Activated T-cell treated with anti-CD3 and anti-CD28 coated beads for 4 hours (primary cell): ENCODE measurements around the gene SERINC2.

ENCODE experiments used
- DNase-seq: peaks from one replicate; pipeline ENCODE4 v3.0.0-alpha.2; 2020

The SERINC2 gene

GRCh38 chr1:31412732-31413404 is at the start of gene SERINC2:
Gene SERINC2 (plus strand): TSS chr1:31413213. CDS start chr1:31413266, 53 bp downstream.
- DNase-seq: no peak

- DNase-seq: no peak
Measured at GRCh38 chr1:31364561-31365250, 48.3 kb upstream of the SERINC2 start.

- no peak for DNase-seq
Measured at GRCh38 chr1:31366796-31367195, 46.2 kb upstream of the SERINC2 start.

GRCh38 chr1:31368611-31369107 is 44.4 kb upstream of the SERINC2 start:
- no peak for DNase-seq

GRCh38 chr1:31370021-31370420 is 43.0 kb upstream of the SERINC2 start:
- DNase-seq: no peak

GRCh38 chr1:31370565-31370964 is 42.4 kb upstream of the SERINC2 start:
- DNase-seq: no peak

- no peak for DNase-seq
Measured at GRCh38 chr1:31371121-31371959, 41.7 kb upstream of the SERINC2 start.

- DNase-seq: no peak
Measured at GRCh38 chr1:31372051-31372450, 41.0 kb upstream of the SERINC2 start.

- DNase-seq: no peak
Measured at GRCh38 chr1:31372751-31373055, 40.3 kb upstream of the SERINC2 start.

GRCh38 chr1:31373056-31373896 is 39.7 kb upstream of the SERINC2 start, which contains the start of gene FABP3:
Gene FABP3 (minus strand): TSS chr1:31373076. CDS start chr1:31373014, 62 bp downstream.
- DNase-seq: no peak

GRCh38 chr1:31373897-31374486 is 39.0 kb upstream of the SERINC2 start:
- DNase-seq: no peak

- no peak for DNase-seq
Measured at GRCh38 chr1:31374511-31375196, 38.4 kb upstream of the SERINC2 start.

- DNase-seq: no peak
Measured at GRCh38 chr1:31376375-31377134, 36.5 kb upstream of the SERINC2 start.

GRCh38 chr1:31377364-31377863 is 35.6 kb upstream of the SERINC2 start:
- DNase-seq: no peak

GRCh38 chr1:31378001-31378400 is 35.0 kb upstream of the SERINC2 start:
- DNase-seq: no peak

GRCh38 chr1:31380181-31380580 is 32.8 kb upstream of the SERINC2 start:
- DNase-seq: no peak

GRCh38 chr1:31381394-31382294 is 31.4 kb upstream of the SERINC2 start:
- DNase-seq: no peak

GRCh38 chr1:31382379-31382989 is 30.5 kb upstream of the SERINC2 start:
- no peak for DNase-seq

- DNase-seq: no peak
Measured at GRCh38 chr1:31383967-31384366, 29.0 kb upstream of the SERINC2 start.
